Fibroblast of skin of abdomen (primary cell): ENCODE data around the gene HECW1.

Source experiments
- DNase-seq: peaks from one replicate; pipeline ENCODE4 v3.0.0-alpha.2; 2013

The HECW1 gene

DNA sequence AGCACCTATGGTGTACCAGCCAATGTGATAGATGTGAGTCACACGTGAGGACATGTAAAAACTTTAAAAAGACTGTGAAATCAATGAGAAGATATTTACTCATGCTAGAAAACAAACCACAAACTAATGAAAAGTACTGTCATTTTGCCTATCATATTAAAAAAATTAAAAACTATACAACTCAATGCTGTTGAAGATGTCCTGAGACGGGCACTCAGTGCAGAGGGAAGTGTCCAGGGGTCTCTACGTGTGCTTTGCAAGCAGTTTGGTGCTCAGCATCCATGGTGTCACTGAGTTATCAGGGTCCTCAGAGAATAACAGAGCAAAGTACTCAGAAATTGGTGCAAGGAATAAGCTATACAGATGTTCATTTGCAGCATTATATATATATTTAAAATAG lies 162.3 kb downstream of the HECW1 start:
- no peak for DNase-seq

DNA sequence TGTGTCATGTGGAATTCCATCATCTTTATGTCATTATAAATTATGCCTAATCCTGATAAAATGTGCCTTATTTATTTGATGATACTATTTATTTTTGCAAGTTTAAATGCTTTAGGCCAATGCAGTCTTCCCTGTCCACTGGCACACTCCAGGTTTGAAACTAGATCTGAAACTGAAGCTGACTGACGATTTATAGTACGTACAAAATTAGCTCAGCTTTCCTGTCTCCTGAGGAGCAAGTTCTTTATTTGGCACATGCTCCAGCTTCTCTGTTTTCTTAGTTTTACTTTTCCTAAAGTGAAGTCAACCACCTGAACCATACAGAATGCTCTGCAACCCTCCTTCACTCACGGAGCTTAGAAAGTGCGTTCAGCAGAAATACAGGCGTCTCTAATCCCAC lies 164.1 kb downstream of the HECW1 start:
- no peak for DNase-seq

DNA sequence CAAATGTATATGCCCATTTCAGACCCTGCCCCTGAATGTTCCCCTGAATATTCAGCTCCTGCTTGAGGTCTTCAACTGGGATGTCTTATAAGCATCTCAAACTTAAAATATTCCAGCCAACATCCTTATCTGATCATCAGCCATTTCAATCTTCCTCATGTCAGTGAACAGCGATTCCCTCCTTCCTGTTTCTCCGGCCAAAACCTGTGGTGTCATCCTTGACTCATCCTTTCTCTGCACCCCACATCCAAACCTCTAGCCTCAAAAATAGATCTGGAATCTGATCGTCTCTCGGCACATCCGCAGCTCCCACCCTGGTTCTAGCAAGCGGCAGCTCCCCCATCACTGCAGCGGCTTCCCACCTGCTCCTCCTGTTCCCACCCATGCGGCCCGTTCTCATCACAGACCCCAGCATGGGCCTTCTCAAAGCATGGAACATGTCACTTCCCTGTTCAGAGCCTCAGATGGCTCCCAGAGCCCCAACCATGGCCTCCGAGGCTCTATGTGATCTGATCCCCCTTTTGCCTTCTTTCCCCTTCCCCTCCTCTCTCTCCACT lies 165.7 kb downstream of the HECW1 start:
- peak; percentile 37 for DNase-seq

DNA sequence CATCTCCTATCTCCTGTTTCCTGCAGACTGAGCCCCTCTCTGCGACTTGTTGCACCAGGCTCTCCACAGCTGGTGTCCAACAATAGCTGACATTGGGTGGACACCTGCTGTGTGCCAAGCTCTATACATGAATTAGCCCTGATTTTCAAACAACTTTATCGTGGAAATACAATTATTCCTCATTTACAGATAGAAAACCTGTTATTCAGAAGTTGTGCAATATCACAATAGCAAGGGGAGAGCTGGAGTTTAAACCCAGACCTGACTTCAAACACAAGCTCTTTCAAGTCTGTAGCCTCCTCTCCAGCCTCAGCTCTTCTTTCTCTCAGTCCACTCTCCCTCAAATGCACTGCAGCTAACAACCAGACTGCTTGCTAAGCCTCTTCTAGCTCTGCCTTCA lies 168.8 kb downstream of the HECW1 start:
- no peak for DNase-seq

DNA sequence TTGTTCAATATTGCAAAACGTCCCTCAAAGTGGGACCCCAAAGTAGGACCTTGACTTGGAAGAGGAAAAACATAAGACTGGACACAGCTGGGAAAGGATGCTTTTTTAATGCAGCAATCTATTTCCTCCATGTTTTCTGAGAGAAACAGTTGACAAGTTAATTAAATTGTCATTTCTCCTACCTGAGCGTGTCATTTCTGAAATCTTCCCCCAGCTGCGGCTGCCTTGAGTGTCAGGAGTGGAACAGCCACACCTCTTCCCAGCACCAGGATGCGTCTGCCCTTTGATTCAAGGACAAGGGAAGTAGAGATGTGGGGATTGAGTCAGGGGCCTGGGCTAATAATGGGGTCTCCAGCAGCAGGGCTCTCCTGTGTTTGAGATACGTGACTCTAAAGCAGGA lies 171.3 kb downstream of the HECW1 start:
- no peak for DNase-seq

DNA sequence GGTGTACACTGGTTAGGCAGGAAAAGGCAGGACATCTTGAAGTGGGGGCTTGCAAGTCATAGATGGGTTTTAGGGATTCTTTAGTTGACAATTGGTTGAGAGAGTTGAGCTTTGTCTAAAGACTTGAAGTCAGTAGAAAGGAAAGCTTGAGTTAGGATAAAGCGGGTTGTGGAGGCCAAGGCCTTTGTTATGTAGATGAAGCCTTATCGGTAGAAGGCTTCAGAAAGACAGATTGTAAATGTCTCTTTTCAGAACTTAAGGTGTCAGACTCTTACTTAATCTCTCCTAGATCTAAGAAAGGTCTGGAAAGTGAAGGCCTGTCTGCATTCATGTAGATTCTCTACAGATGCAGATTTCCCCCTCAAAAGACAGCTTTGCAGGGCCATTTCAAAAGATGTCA lies 177.4 kb downstream of the HECW1 start:
- DNase-seq: no peak

DNA sequence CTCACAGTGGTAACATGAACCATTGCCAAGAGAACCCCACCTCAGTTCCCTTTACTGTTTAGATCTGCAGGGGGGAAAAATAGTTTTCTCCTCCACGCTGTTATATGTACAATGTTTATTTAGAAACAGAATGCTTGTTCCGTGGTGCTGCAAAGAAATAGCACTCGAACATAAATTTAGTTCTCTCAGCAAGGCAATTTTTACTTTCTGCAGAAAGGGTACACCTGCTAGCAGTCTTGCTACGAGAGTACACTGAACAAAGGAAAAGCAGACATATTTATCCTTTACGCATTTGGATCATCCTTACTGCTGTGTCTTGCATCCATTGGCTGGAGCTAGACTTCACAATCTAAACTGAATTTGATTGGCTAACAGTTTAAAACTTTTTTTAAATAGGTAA lies 178.5 kb downstream of the HECW1 start:
- no peak for DNase-seq

DNA sequence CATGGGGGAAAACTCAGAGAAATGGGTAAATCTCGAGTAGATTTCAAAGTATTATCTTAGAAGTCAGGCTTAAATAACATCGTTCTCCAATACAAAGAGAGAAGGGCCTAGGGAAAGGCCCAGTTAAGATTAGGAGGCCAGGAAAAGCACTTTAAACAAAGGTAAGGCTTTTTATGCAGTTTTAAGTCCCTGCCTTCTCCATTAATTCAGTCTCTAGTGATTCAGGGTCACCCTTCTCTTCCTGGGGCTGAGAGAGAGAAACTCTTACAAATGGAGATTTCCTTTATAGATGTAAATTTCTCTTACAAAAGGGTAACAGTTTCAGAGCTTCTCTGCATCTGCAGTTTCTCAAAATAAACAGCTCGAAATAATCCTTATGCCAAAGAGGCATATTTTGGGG lies 179.3 kb downstream of the HECW1 start:
- no peak for DNase-seq

DNA sequence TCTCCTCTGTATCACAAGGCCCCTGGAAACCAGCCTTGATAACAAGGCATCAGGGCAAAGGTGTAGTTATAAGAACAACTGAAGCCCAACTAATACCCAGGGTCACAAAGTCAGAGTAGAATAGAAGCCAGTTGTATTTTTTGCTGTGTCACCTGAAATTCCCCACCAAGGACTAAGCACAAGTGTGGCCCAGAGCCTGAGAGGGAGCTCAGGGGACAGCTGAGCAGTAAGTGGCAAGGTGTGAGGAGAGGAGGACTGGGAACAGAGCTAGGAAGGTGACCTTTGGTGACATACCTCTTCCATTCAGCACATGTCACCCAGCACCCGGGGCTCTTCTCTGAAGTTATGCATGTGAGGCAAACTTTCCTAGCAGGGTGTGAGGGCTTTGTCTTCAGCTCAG lies 179.9 kb downstream of the HECW1 start:
- DNase-seq: no peak

DNA sequence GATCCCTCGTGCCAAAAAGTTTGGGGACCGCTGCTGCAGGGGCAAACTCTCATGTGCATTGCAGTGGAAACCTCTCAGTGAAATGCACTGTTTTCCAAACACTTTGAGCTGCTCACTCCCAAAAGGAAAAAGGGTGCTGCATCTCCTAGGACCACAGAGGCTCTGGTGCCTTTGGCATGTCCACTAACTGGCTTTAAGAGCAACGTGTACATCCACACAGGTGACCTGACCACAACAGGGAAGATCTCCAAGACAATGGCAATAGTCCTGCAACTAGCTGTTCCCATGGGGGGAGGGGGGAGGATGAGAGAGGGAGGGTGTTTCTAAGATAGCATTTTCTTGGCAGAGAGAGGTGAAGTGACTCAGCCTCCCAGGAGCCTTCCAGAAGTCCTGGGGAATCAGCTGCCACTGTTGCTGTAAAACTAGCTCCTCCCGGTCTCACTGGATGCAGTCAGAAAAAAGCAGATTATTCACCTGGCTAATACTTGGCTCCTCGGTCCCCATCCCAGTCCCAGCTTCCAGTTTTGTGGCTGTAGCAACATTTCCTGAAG lies 181.7 kb downstream of the HECW1 start:
- DNase-seq: peak; percentile 81

DNA sequence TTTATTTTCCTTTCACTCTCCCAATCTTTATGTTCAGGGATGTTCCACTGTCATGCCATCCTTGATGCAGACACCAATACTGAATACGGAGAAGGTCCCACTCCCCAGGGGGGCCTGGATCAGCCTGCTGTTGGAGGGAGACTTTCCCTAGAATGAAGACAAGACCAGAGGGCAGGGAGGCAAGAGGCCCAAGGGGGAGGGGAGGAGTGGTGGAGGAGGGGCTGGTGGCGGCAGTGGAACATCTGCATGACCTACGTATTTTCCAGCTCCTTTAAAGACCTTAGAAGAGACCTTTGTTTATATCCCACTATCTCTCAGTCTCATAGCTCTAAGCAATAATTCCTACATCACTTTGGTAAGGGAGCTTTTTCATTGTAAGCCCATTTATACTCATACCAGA lies 183.0 kb downstream of the HECW1 start:
- DNase-seq: no peak

DNA sequence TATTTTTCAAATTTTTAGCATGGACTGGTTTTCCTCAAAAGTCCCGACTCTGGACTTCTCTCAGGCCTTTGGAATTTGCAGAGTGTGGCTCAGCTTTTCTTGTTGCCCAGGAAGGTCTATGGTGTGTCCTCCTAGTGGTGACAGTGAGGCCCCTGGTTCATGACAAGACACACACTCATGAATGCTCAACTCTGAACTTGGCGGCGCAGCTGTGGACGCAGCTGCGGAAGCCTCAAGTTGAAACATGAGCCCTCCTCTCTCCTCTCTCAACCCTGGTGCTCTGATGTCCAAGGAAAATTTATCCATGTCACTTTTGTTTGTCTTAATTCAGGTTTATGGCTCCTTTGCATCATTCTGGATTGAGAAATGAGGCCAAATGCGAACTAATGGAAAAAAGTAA lies 183.9 kb downstream of the HECW1 start:
- no peak for DNase-seq

DNA sequence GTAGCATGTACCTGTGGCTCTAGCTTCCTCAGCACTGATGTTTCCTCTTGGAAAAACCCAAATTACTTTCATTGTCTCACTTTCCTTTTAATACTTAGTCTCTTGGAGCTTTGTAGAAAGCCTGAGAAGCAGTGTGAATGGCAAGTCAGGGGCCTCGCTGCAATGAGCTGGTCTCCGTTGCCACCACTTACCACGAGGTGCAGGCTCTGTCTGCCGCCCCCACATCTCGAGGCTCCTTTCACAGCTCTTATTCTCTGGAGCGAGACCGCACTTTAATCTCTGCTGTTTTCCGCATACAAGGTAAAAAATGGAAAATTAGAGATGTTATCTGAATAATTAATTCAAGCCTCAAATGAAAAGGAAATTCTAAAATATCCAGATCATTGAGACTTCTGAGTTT lies 186.2 kb downstream of the HECW1 start:
- DNase-seq: no peak

DNA sequence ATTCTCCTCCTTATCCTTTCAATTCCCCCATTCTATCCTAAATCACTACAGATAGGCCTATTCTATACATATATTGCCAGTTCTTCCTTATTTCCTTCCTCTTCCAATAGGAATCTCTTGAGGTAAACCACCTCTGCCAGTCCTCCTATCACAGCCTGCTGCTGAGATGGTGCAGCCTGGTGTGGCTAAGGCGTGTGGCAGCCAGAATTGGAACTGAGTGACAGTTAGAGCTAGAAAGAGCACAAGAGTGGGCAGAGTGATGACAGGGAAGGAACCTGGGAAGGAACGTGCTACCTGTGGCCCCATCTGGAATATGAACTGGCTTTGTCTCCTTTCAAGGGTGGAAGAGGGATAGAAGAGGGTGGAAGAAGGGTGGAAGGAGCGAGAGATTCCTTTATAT lies 187.7 kb downstream of the HECW1 start:
- no peak for DNase-seq

DNA sequence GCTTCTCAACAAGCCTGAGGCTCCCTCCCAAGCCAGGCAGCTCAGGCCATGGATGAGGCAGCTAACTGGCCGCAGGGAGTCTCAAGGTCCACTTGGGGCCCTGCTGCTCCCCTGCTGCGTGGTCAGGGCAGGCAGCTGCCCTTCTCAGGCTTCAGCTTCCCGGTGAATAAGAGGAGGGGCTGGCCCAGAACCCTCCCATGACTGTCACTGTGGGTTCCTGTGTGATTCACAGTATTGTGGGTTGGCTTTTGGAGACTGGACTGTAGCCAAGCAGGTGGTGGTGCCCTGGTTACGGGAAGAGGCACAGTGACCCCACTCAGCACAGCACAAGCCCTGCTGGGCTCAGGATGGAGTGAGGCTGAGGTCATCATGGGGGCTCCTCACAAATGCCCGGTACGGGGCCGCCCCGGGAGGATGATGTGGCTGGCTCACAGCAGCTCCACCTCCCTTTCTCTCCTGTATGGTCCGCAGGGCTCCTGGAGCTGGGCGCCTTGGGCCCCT lies 189.8 kb downstream of the HECW1 start:
- DNase-seq: peak; percentile 52

DNA sequence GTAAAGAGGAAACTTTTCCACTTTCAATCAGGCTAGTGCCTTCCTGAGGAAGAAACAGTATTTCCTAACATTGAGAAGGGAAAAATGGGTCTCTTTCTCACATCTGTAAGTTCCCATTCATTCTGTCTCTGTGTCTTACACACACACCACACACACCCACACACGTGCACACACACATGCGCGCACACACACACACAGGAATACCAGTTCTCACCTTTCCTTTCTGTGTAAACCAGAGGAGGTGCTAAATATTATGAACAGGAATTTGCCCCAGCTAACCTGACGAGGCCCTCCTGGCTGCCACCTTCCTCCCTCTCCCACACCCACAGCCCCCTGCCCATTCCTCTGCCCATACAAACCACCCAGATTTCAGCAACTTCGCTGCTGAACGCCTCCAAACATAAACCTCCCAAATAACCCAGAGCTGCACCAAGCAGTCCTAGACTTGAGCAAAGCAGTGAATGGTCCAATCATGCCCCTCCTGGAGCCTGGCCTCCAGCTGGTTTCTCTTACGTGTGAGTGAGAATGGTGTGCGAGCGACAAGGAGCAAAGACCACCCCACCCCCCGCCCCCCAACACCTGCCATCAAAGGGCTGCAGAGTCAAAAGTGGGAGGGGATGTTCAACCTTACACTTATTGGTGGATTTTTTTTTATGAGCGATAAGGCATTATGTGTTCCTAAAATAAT lies 190.5 kb downstream of the HECW1 start:
- DNase-seq: no peak

DNA sequence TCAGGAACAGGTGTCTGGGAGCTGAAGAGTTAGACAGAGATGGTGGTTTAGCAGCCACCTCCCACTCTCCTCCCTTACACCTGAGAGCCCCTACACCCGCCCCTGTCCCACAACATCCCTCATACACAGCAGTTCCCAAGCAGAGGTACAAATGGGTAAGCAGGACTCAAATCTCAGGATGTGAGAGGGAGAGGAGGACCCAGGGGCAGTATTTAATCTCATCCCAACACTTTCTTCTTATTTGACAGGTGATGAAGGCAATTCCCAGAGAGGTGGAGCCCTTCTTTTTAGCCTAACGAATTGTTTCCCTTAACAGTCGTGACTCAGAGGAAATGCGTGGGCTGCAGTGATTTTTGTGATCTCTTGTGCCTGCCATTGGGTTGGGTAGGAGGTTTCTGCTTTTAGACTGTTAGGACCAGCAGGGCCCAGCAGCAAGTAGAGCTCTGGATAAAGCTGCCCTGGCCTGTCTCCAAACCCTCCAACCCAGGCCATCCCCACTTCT lies 191.3 kb downstream of the HECW1 start:
- DNase-seq: peak; percentile 12

DNA sequence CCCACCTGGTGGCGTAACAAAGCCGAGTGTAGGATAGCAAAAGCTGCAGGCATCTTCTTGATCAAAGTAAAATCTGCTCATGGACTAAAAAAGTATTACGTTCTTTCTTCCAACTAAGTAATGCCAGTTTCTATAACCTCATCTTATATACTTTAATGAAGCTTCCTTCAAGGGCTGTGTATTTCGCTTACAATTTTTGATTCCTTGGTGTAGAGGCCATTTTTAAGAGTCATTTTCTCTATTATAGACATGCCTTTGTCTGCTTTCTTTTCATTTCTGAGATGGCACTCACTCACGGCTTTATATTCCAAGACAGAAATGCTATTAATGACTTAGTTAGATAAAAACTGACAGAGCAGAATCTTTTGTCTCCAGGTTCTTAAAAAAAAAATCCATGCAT lies 194.0 kb downstream of the HECW1 start:
- DNase-seq: no peak

DNA sequence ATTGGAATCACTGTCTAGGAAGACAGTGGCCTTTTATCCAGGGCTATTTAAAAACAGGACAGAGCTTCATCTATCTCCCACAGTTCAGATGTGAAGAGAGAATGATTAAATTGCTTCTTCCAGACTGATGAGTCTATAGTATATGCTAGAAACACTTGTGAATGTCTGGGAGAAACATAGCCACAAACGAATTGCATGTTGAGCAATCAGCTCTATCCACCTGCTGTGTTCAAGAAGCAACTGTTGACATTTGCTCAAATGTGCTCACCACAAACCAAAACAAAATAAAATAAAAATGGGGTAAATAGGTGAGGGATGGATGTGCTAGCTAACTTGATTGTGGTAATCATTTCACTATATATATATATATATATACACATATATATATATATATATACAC lies 195.1 kb downstream of the HECW1 start:
- no peak for DNase-seq

DNA sequence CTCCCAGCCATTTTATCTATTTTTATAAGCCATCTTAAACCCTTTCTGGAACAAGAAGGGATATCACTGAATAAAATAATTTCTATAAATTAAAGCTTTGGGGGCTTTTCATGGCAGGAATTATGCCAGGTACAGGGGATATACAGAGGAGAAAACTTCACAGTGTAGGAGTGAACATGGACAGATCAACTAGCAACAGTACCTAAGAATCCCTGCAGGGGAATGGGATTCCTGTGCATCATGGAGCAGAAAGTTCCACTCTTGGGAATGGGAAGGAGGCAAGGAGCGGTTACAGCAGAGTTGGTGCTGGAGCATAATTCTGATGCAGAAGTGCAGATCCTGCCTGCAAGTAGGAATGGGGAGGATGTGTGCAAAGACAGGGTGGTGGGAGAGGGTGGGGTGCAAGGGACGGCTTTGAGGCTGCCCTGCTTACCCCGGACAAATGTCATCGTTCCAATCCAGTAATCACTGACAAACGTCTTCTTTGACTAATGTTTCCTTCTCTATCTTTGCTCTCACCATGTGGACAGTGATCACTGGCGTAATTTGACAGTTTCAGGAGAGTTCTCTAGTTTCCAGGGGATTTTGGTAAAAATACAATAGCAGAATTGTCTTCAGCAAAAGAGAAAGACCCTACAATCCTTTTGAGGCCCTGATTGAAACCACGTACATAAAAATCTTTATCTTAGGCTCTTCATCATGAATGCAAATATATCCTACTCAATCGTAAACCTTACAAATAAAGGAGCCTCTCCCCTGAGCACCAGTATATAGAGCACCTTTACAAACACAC lies 196.7 kb downstream of the HECW1 start:
- no peak for DNase-seq

DNA sequence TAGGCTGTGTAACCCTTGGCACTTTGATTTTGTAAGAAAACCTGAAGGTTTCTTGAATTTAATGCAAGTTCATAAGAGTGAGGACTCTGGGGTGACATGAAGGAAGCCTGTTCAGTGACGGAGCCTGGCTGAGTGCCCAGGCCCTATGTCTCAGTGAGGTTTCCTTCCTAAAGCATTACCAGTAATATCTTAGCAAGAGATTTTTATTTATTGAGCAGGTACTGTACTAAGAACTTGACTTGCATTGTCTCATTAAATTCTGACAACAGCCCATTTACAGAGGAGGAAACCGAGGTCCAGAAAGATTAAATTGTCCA lies 197.2 kb downstream of the HECW1 start:
- DNase-seq: no peak

DNA sequence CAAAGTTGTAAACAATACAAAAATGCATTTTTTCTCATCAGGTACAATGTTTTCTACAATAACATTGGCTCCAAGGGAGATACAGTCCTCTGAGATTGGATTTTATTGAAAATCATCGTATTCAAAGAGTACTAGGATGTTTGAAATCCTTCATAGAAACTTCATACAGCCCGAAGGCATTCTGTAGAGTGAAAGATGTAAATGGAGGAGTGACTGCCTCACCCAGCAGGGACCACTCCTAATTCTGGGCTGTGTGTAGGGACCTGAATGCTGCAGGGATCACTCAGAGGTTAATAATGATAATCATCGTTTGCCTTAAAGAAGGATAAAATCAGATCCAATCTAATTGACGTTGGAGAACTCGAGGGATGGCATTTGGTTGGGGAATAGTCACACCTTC lies 198.6 kb downstream of the HECW1 start:
- DNase-seq: no peak

DNA sequence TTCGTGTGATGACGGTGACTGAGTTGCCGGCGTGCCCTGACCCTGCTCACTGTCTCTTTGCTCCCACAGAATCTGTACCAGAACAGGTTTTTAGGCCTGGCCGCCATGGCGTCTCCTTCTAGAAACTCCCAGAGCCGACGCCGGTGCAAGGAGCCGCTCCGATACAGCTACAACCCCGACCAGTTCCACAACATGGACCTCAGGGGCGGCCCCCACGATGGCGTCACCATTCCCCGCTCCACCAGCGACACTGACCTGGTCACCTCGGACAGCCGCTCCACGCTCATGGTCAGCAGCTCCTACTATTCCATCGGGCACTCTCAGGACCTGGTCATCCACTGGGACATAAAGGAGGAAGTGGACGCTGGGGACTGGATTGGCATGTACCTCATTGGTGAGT lies 199.2 kb downstream of the HECW1 start:
- no peak for DNase-seq
